KMS-11 (cell line): ENCODE data around the gene LRRC30.

Experiments used
- H2AFZ ChIP-seq: fragments of 200-600 bp; sonication (generic); 2 replicates; pipeline ENCODE4 v1.6.1; 2016; ENCODE audit warnings: antibody characterized with exemption, mixed run types, low read depth
- H3K27ac ChIP-seq: fragments of 200-600 bp; sonication (generic); 2 replicates; pipeline ENCODE4 v1.6.1; 2016; ENCODE audit warnings: mild to moderate bottlenecking, mixed run types
- H3K27me3 ChIP-seq: fragments of 200-600 bp; sonication (generic); 2 replicates; pipeline ENCODE4 v1.6.1; 2017; ENCODE audit warnings: mild to moderate bottlenecking, low read depth, mixed run types, moderate library complexity; ENCODE audit not compliant: insufficient read depth
- H3K36me3 ChIP-seq: fragments of 200-600 bp; sonication (generic); 2 replicates; pipeline ENCODE4 v1.6.1; 2017; ENCODE audit warnings: mild to moderate bottlenecking, mixed run types; ENCODE audit not compliant: insufficient read depth
- H3K4me1 ChIP-seq: fragments of 200-600 bp; sonication (generic); 2 replicates; pipeline ENCODE4 v1.6.1; 2016; ENCODE audit warnings: mild to moderate bottlenecking, low read depth, mixed run types; ENCODE audit not compliant: poor library complexity, severe bottlenecking
- H3K4me2 ChIP-seq: fragments of 200-600 bp; sonication (generic); 2 replicates; pipeline ENCODE4 v1.7.0; 2016; ENCODE audit warnings: mild to moderate bottlenecking, mixed run types
- H3K4me3 ChIP-seq: fragments of 200-600 bp; sonication (generic); IDR thresholded peaks from 2 replicates; pipeline ENCODE4 v1.6.1; 2017; ENCODE audit warnings: low read depth, low read length, mixed read lengths; ENCODE audit not compliant: insufficient read depth
- H3K79me2 ChIP-seq: fragments of 200-600 bp; sonication (generic); 2 replicates; pipeline ENCODE4 v1.6.1; 2016; ENCODE audit warnings: low read depth, mixed run types; ENCODE audit not compliant: insufficient read depth
- H3K9ac ChIP-seq: fragments of 200-600 bp; sonication (generic); 2 replicates; pipeline ENCODE4 v1.6.1; 2016; ENCODE audit warnings: mild to moderate bottlenecking, mixed run types
- H4K20me1 ChIP-seq: fragments of 200-600 bp; sonication (generic); 2 replicates; pipeline ENCODE4 v1.6.1; 2016; ENCODE audit warnings: mild to moderate bottlenecking, mixed run types; ENCODE audit not compliant: insufficient read depth
- TF ChIP-seq, protein P1 (sequence below): fragments of 200-600 bp; sonication (generic); conservative IDR thresholded peaks from 2 replicates; pipeline ENCODE4 v1.6.1; 2017; ENCODE audit warnings: low read depth, mild to moderate bottlenecking, antibody characterized with exemption, low read length, moderate library complexity, mixed read lengths

LRRC30 gene

DNA sequence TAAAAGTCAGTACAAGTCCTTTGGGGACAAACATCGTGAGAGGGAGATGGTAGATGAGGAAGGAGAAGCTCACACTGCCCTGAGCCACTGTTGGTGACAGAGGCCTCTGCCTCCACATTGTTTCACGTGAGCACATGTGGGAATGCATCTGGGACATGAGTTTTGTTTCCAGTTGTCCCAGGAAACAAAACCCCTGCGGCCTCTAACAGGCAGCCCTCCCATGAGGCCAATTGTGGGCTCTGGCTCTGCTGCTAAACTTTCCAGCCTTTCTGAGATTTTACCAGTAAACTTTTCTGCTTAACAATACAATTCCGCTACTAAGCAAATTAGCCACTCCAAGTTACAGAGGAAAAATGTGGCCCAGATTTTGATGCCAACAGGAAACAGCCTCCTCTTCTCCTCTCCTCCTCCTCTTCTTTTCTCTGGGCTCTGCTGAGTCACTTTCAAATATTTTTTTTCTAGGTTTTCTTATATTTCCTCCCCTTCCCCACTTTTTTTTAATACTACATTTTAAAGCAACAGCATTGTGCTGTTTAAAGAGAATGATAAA lies 23.4 kb upstream of the LRRC30 start:
- Histone ChIP-seq H3K4me2 (no peak overlapping the region), H3K4me1 (no peaks in the 10 kb centered on the region), H3K27me3 (no peaks in the 10 kb centered on the region), H3K36me3 (no peaks in the 10 kb centered on the region), H3K79me2 (no peaks in the 10 kb centered on the region), H3K9ac (no peak overlapping the region), H4K20me1 (no peaks in the 10 kb centered on the region), H3K27ac (no peak overlapping the region), H2AFZ (no peak overlapping the region), H3K4me3 (no peak overlapping the region)
- TF ChIP-seq, protein P1, sequence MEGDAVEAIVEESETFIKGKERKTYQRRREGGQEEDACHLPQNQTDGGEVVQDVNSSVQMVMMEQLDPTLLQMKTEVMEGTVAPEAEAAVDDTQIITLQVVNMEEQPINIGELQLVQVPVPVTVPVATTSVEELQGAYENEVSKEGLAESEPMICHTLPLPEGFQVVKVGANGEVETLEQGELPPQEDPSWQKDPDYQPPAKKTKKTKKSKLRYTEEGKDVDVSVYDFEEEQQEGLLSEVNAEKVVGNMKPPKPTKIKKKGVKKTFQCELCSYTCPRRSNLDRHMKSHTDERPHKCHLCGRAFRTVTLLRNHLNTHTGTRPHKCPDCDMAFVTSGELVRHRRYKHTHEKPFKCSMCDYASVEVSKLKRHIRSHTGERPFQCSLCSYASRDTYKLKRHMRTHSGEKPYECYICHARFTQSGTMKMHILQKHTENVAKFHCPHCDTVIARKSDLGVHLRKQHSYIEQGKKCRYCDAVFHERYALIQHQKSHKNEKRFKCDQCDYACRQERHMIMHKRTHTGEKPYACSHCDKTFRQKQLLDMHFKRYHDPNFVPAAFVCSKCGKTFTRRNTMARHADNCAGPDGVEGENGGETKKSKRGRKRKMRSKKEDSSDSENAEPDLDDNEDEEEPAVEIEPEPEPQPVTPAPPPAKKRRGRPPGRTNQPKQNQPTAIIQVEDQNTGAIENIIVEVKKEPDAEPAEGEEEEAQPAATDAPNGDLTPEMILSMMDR, result no peak

- Histone ChIP-seq H3K9ac (no peak overlapping the region), H3K4me1 (no peaks in the 10 kb centered on the region), H3K79me2 (no peaks in the 10 kb centered on the region), H3K27me3 (no peaks in the 10 kb centered on the region), H3K4me3 (no peak overlapping the region), H3K27ac (no peak overlapping the region), H3K4me2 (no peak overlapping the region), H2AFZ (no peak overlapping the region), H4K20me1 (no peaks in the 10 kb centered on the region), H3K36me3 (no peaks in the 10 kb centered on the region)
- TF ChIP-seq, protein P1, result peak; percentile 89
These were observed 9.3 kb upstream of the LRRC30 start for GRCh38 chr18:7221424-7222155.

DNA sequence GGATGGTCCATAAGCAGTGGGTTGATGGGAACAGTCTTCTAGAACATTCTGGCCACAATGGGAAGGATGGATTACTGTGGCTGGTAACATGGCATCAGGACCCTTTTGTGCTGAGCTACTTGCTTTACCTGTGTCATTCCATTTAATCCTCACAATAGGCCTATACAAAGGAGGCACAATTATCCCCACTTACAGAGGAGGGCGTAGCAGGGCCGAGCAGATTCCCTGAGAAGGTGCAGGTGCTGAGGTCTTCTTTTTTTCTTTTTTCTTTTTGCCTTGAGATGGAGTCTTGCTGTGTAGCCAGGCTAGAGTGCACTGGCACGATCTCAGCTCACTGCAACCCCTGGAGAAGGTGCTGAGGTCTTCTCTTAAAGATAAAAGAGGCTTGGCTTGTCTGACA lies 6.7 kb upstream of the LRRC30 start:
- Histone ChIP-seq H3K4me3 (no peak overlapping the region), H3K27me3 (no peaks in the 10 kb centered on the region), H3K9ac (no peak overlapping the region), H2AFZ (no peak overlapping the region), H4K20me1 (no peaks in the 10 kb centered on the region), H3K4me2 (no peak overlapping the region), H3K36me3 (no peaks in the 10 kb centered on the region), H3K27ac (no peak overlapping the region), H3K4me1 (no peaks in the 10 kb centered on the region), H3K79me2 (no peaks in the 10 kb centered on the region)
- TF ChIP-seq, protein P1, result no peak

DNA sequence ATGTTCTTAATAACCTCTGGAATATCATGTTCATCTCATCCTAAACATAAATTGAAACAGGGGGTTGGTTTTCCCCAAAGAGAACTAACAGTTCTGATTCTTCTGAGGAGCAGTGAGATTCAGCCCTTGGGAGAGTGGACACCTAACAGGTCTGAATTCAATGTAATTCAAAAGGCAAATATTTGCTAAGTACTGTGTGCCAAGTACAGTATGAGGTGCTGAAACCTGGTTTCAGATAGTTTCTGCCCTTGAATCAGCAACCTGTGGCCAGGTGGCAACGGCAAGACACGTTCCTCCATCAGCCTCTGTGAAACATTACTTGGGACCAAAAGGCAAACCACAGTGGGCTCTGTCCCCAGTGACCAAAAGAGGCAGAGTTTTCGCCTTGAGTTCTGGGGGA lies 1.3 kb downstream of the LRRC30 start:
- no peak overlapping the region for H3K4me3 ChIP-seq
- H3K27me3 ChIP-seq, result no peaks in the 10 kb centered on the region
- no peak overlapping the region for H3K27ac ChIP-seq
- no peaks in the 10 kb centered on the region for H3K4me1 ChIP-seq
- H3K4me2 ChIP-seq, result no peak overlapping the region
- H3K79me2 ChIP-seq, result no peaks in the 10 kb centered on the region
- no peaks in the 10 kb centered on the region for H4K20me1 ChIP-seq
- TF ChIP-seq, protein P1, result no peak
- no peaks in the 10 kb centered on the region for H3K36me3 ChIP-seq
- no peak overlapping the region for H2AFZ ChIP-seq
- H3K9ac ChIP-seq, result no peak overlapping the region
